Bronchial epithelial cell (primary cell): ENCODE data around the gene TRMT10B. TPM values are rescaled to one million over a fixed set of nuclear protein-coding genes. Genes with fewer than 3 reads are reported as not detected.
A peak's percentile ranks its signal among the peaks of the same experiment; 100 is the strongest.

Experiments
- DNase-seq: peaks from one replicate; pipeline ENCODE4 v3.0.0-alpha.2; 2010; ENCODE audit warnings: low read depth
- FAIRE-seq: peaks from 2 replicates; lab custom pipeline; 2011; peaks lifted over from hg19 to GRCh38; lab: Jason Lieb, UNC
- H3K27me3 ChIP-seq: 2 replicates; pipeline ENCODE4 v1.5.1; 2011; ENCODE audit warnings: low read length; ENCODE audit not compliant: control insufficient read depth, insufficient read depth
- H3K36me3 ChIP-seq: 2 replicates; pipeline ENCODE4 v1.5.1; 2011; ENCODE audit warnings: low read length; ENCODE audit not compliant: control insufficient read depth, insufficient read depth
- H3K4me3 ChIP-seq: 2 replicates; pipeline ENCODE4 v1.5.1; 2011; ENCODE audit warnings: mild to moderate bottlenecking, low read depth, low read length, control low read depth
- total RNA-seq: library from RNA; depleted of rRNA; stranded (reverse); fragments of >200 nt; gene quantifications from 2 replicates; pipeline ENCODE4 v1.2.1, GENCODE V29; 2014
- TF ChIP-seq, protein P1 (sequence below): IDR thresholded peaks from 2 replicates; pipeline ENCODE4 v1.5.1; 2011; ENCODE audit warnings: mild to moderate bottlenecking, moderate library complexity, low read length, control low read depth, inconsistent platforms; ENCODE audit not compliant: insufficient read depth, severe bottlenecking

Gene TRMT10B
- total RNA-seq, 1 donor from 2014 or later: 3.2 TPM

DNA sequence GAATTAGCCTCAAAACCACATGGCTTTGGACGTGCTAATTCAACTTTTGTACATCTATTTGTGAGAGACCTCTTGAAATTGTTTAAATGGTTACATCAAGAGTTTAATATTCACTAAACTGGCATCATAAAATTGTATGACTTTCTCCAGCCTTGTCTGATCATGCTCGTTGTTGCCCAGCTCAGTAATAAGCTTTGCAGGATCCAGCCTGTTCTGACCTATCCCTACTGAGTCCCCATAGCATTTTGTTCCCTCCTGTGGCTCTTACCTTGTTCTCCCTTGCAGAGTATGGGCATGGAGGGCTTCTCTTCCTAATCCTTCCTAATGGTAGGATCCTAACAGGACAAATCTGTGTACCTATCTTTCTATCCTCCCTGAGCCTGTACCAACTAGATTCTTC lies 24.9 kb downstream of the TRMT10B start:
- H3K4me3 ChIP-seq: no peak overlapping the region
- H3K27me3 ChIP-seq: no peaks in the 10 kb centered on the region
- peaks cover 10% of the 10 kb centered on the region for H3K36me3 ChIP-seq
- FAIRE-seq: no peak
- TF ChIP-seq, protein P1, sequence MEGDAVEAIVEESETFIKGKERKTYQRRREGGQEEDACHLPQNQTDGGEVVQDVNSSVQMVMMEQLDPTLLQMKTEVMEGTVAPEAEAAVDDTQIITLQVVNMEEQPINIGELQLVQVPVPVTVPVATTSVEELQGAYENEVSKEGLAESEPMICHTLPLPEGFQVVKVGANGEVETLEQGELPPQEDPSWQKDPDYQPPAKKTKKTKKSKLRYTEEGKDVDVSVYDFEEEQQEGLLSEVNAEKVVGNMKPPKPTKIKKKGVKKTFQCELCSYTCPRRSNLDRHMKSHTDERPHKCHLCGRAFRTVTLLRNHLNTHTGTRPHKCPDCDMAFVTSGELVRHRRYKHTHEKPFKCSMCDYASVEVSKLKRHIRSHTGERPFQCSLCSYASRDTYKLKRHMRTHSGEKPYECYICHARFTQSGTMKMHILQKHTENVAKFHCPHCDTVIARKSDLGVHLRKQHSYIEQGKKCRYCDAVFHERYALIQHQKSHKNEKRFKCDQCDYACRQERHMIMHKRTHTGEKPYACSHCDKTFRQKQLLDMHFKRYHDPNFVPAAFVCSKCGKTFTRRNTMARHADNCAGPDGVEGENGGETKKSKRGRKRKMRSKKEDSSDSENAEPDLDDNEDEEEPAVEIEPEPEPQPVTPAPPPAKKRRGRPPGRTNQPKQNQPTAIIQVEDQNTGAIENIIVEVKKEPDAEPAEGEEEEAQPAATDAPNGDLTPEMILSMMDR: no peak
- DNase-seq: peak; percentile 59

GRCh38 chr9:37784291-37784615 lies 30.6 kb downstream of the TRMT10B start:
- Histone ChIP-seq H3K36me3 (peaks cover 7% of the 10 kb centered on the region), H3K4me3 (peak overlapping the region; percentile 78), H3K27me3 (no peaks in the 10 kb centered on the region)
- FAIRE-seq: no peak
- no peak for DNase-seq
- TF ChIP-seq, protein P1: no peak

DNA sequence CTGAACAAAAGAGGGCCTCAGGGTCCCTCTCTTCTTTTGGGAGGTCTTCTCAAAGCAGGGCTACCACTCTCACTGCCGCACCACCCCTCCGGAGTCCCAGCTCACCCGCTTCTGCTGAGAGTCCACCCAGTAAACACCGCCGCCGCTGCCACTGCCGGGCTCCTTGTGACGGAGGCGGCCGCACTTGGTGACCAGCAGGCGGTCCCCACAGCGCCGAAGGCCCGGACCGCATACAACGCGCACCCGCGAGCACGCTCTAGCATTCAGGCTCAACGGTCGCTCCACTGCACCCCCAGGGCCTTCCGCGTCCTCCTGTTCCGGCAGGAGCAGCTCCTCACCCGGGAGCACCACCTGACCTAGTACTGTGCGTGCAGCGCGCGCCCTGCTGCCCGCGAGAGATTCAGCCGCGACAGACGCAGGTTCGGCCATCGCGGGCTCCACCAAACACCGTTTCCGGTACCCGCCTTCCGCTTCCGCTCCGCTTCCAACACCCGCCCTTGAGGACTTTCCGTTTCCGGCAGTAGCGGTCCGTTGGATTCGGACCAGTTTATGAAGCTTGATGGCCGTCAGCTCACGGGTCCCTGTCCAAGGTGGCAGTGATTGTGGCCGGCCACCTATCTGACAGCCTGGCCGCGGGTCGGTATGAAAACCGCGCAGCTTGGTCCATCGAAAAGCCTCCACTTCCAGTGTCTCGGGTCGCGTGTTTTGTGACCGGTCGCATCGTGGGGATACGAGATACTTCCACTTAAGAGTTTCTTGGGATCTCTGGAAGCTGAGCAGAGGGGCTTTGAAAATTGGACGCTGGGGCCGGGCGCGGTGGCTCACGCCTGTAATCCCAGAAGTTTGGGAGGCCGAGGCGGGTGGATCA lies 31.2 kb downstream of the TRMT10B start, which contains the start of gene EXOSC3:
Gene EXOSC3 (minus strand): TSS at position 449 of the 868 bp plus-strand sequence. CDS start 20 bp downstream, at position 429.
- TF ChIP-seq, protein P1: peak; percentile 19
- peak within 1 kb of the TSS; percentile 78 for H3K4me3 ChIP-seq
- H3K27me3 ChIP-seq: no peaks in the 10 kb centered on the region
- DNase-seq (peak; percentile 83), FAIRE-seq (no peak)
- H3K36me3 ChIP-seq: peaks cover 7% of the 10 kb centered on the region

GRCh38 chr9:37787059-37787458 lies 33.5 kb downstream of the TRMT10B start:
- no peaks in the 10 kb centered on the region for H3K27me3 ChIP-seq
- no peak overlapping the region for H3K4me3 ChIP-seq
- FAIRE-seq: no peak
- no peak for DNase-seq
- TF ChIP-seq, protein P1: no peak
- H3K36me3 ChIP-seq: peaks cover 6% of the 10 kb centered on the region

DNA sequence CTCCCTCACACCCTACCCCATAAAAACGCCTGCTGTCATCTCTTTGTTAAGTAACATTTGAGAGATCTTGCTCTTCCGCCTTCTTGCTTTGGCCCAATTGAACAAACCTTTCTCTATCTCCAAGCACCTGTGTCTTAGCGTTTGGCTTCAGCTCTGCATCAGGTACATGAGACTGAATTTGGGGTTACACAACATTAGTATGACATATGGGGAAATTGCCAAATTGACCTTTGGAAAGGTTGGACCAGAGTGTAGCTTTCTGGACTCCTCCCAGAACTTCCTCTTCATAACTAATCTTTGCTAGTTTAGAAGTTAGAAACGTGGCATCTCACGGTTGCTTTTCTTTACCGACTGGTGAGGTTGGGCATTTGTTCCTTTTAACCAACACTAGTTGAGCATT lies 34.7 kb downstream of the TRMT10B start:
- no peak overlapping the region for H3K4me3 ChIP-seq
- H3K36me3 ChIP-seq: no peaks in the 10 kb centered on the region
- no peak for FAIRE-seq
- TF ChIP-seq, protein P1: no peak
- DNase-seq: no peak
- no peaks in the 10 kb centered on the region for H3K27me3 ChIP-seq
